H1 (cell line): ENCODE results near the gene TAF10. TPM values are rescaled to one million over a fixed set of nuclear protein-coding genes. Genes with fewer than 3 reads are reported as not detected.

Experiments
- BACH1 ChIP-seq: IDR thresholded peaks from 2 replicates; pipeline ENCODE4 v1.6.1; 2012; ENCODE audit warnings: low read length, improper control_type of control experiment
- CBX8 ChIP-seq: fragments of 300-800, 300-1000 bp; sonication (generic); IDR thresholded peaks from 2 replicates; pipeline ENCODE4 v1.7.1; 2016; ENCODE audit warnings: low read depth, low read length, borderline replicate concordance
- CEBPB ChIP-seq: IDR thresholded peaks from 2 replicates; pipeline ENCODE4 v1.6.1; 2012; ENCODE audit warnings: low read depth, low read length
- GTF2F1 ChIP-seq: IDR thresholded peaks from 2 replicates; pipeline ENCODE4 v1.6.1; 2012; ENCODE audit warnings: low read depth, low read length, improper control_type of control experiment, borderline replicate concordance
- HDAC2 ChIP-seq, 2 experiments: fragments of 300-600 bp in 1 of 2; sonication (generic) in 1 of 2; IDR thresholded peaks; 2 replicates each; pipeline ENCODE4 v1.6.1; 2011 to 2012; ENCODE audit warnings: low read depth in 2 of 2, low read length in 2 of 2, mild to moderate bottlenecking in 2 of 2, moderate library complexity in 2 of 2, borderline replicate concordance in 1 of 2, inconsistent platforms in 1 of 2
- KDM1A ChIP-seq: fragments of 200-600, 300-600 bp; sonication (generic); IDR thresholded peaks from 2 replicates; pipeline ENCODE4 v1.7.1; 2016; ENCODE audit warnings: mild to moderate bottlenecking, low read length, borderline replicate concordance
- KDM4A ChIP-seq: IDR thresholded peaks from one replicate; pipeline ENCODE4 v1.7.1; 2012; ENCODE audit warnings: low read depth, mild to moderate bottlenecking, moderate library complexity, low read length, inconsistent platforms; ENCODE audit not compliant: severe bottlenecking
- POLR2AphosphoS5 ChIP-seq: IDR thresholded peaks from 2 replicates; pipeline ENCODE4 v1.6.1; 2011; ENCODE audit warnings: low read depth, low read length
- RNF2 ChIP-seq: fragments of 200-900, 300-1000 bp; sonication (generic); IDR thresholded peaks from 2 replicates; pipeline ENCODE4 v1.7.1; 2016; ENCODE audit warnings: borderline replicate concordance, low read depth, mild to moderate bottlenecking, antibody characterized with exemption, low read length; ENCODE audit not compliant: poor library complexity, severe bottlenecking; ENCODE audit errors: missing control alignments
- SP1 ChIP-seq: IDR thresholded peaks from 2 replicates; pipeline ENCODE4 v1.6.1; 2011; ENCODE audit warnings: low read depth, low read length
- SRF ChIP-seq: IDR thresholded peaks from 2 replicates; pipeline ENCODE4 v1.6.1; 2011; ENCODE audit warnings: mild to moderate bottlenecking, low read depth, low read length, moderate library complexity
- SUZ12 ChIP-seq: fragments of 200-600 bp; sonication (generic); IDR thresholded peaks from 2 replicates; pipeline ENCODE4 v1.6.1; 2012; ENCODE audit warnings: mild to moderate bottlenecking, inconsistent platforms, low read length, moderate library complexity, mixed read lengths
- TAF1 ChIP-seq: IDR thresholded peaks from 2 replicates; pipeline ENCODE4 v1.6.1; 2011; ENCODE audit warnings: mild to moderate bottlenecking, low read depth, low read length
- TBP ChIP-seq: IDR thresholded peaks from 2 replicates; pipeline ENCODE4 v1.6.1; 2011; ENCODE audit warnings: low read depth, low read length, improper control_type of control experiment
- TCF12 ChIP-seq: IDR thresholded peaks from 2 replicates; pipeline ENCODE4 v1.6.1; 2011; ENCODE audit warnings: low read depth, mild to moderate bottlenecking, low read length
- TEAD4 ChIP-seq: IDR thresholded peaks from 2 replicates; pipeline ENCODE4 v1.6.1; 2012; ENCODE audit warnings: low read depth, low read length, inconsistent platforms, mixed read lengths
- USF2 ChIP-seq: IDR thresholded peaks from 2 replicates; pipeline ENCODE4 v1.6.1; 2011; ENCODE audit warnings: low read length, improper control_type of control experiment
- polyA plus RNA-seq, 7 experiments: library from polyadenylated mRNA; depleted of rRNA in 3 of 7; stranded (reverse) in 5 of 7; unstranded in 2 of 7; fragments of >200 nt in 5 of 7; fragments of 200-250 nt in 2 of 7; gene quantifications; 1 replicate in 5 of 7; 2 replicates in 1 of 7; 4 replicates in 1 of 7; pipeline versions ENCODE4 v1.2.1 to v1.2.3, GENCODE V29; 2011 to 2013; ENCODE audit warnings: missing spikeins in 2 of 7, mixed read lengths in 2 of 7
- total RNA-seq: library from RNA; stranded (reverse); fragmentation: NEBNext Ultra II Directional; extraction: Animal tissue kit (Norgen Biotek cat#: 25700); gene quantifications from 2 replicates; pipeline ENCODE4 v1.2.1, GENCODE V29; 2021
- TF ChIP-seq, protein P1 (sequence below): IDR thresholded peaks from 2 replicates; pipeline ENCODE4 v1.6.1; 2012; ENCODE audit warnings: inconsistent platforms
- TF ChIP-seq, protein P2 (sequence below): IDR thresholded peaks from 2 replicates; pipeline ENCODE4 v1.6.1; 2011; ENCODE audit warnings: low read depth, mild to moderate bottlenecking, low read length; ENCODE audit not compliant: insufficient read depth
- TF ChIP-seq, protein P3 (sequence below), 3 experiments: IDR thresholded peaks; 1 replicate in 2 of 3; 2 replicates in 1 of 3; pipeline versions ENCODE4 v1.5.1 to v1.6.1; 2011; ENCODE audit warnings: low read length in 3 of 3, mild to moderate bottlenecking in 3 of 3, inconsistent platforms in 2 of 3, low read depth in 1 of 3, moderate library complexity in 1 of 3; ENCODE audit not compliant: insufficient read depth in 1 of 3; ENCODE audit errors: control extremely low read depth in 1 of 3

TAF10 gene
- total and polyA plus RNA-seq, 2 of the 8 experiments (the other 6 are each of a cell fraction or from before 2014, with no cell fraction given), result 128 to 213 TPM

- TF ChIP-seq TEAD4 (no peak), KDM4A (peak; percentile 67), TCF12 (no peak), SUZ12 (no peak), POLR2AphosphoS5 (peak; percentile 86), SRF (no peak), GTF2F1 (no peak), KDM1A (no peak), SP1 (peak; percentile 75), TAF1 (peak; percentile 71), BACH1 (no peak), RNF2 (no peak), CEBPB (no peak), USF2 (peak; percentile 99), HDAC2 (IDR thresholded peaks at IDR 0.05; ENCODE audit: borderline replicate concordance in 1 of 2, low read depth in 2 of 2, low read length in 2 of 2) (0 out of 4 replicates have a peak, but pooled peaks of 1 of the 2 experiments have one; percentile 48), TBP (peak; percentile 82), CBX8 (no peak)
- TF ChIP-seq, protein P1, sequence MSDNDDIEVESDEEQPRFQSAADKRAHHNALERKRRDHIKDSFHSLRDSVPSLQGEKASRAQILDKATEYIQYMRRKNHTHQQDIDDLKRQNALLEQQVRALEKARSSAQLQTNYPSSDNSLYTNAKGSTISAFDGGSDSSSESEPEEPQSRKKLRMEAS, result no peak; the same call in 1 of the 2 replicates
- TF ChIP-seq, protein P2, sequence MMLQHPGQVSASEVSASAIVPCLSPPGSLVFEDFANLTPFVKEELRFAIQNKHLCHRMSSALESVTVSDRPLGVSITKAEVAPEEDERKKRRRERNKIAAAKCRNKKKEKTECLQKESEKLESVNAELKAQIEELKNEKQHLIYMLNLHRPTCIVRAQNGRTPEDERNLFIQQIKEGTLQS, result peak; percentile 99
- TF ChIP-seq, protein P3, sequence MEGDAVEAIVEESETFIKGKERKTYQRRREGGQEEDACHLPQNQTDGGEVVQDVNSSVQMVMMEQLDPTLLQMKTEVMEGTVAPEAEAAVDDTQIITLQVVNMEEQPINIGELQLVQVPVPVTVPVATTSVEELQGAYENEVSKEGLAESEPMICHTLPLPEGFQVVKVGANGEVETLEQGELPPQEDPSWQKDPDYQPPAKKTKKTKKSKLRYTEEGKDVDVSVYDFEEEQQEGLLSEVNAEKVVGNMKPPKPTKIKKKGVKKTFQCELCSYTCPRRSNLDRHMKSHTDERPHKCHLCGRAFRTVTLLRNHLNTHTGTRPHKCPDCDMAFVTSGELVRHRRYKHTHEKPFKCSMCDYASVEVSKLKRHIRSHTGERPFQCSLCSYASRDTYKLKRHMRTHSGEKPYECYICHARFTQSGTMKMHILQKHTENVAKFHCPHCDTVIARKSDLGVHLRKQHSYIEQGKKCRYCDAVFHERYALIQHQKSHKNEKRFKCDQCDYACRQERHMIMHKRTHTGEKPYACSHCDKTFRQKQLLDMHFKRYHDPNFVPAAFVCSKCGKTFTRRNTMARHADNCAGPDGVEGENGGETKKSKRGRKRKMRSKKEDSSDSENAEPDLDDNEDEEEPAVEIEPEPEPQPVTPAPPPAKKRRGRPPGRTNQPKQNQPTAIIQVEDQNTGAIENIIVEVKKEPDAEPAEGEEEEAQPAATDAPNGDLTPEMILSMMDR (IDR thresholded peaks at IDR 0.05; ENCODE audit: control extremely low read depth in 1 of 3, insufficient read depth in 1 of 3, low read depth in 1 of 3, low read length in 3 of 3), result no peak
Observed at GRCh38 chr11:6619004-6619745, 7.2 kb upstream of the TAF10 start, which contains the start of gene TPP1 (continued).
